ENCODE measurements around the gene CD8B. TPM values are rescaled to one million over a fixed set of nuclear protein-coding genes. Genes with fewer than 3 reads are reported as not detected.

CD8B gene
- total and polyA plus RNA-seq, 2 of the 8 experiments (the other 6 are each of a cell fraction or from before 2014, with no cell fraction given): 0.35 to 0.63 TPM

Other genes with a start within 250 kb of the CD8B start
- 6.0 and 7.4 TPM in 2 replicates for gene RNF103, start 238.0 kb downstream of the CD8B start, total RNA-seq (2021; fragmentation: NEBNext Ultra II Directional; extraction: Animal tissue kit (Norgen Biotek cat#: 25700))
- gene RNF103, start 238.0 kb downstream of the CD8B start, polyA plus RNA-seq (2011; rRNA removed): 2.7 and 3.3 TPM in 2 replicates
- gene RMND5A, start 141.6 kb downstream of the CD8B start, total RNA-seq (2021; fragmentation: NEBNext Ultra II Directional; extraction: Animal tissue kit (Norgen Biotek cat#: 25700)): 59.9 and 66.2 TPM in 2 replicates
- gene RMND5A, start 141.6 kb downstream of the CD8B start, polyA plus RNA-seq (2011; rRNA removed): 21.0 and 22.1 TPM in 2 replicates
- 0.39 and 0.48 TPM in 2 replicates for gene CD8A, start 71.0 kb downstream of the CD8B start, total RNA-seq (2021; fragmentation: NEBNext Ultra II Directional; extraction: Animal tissue kit (Norgen Biotek cat#: 25700))
- 0.14 and 0.20 TPM in 2 replicates for gene CD8A, start 71.0 kb downstream of the CD8B start, polyA plus RNA-seq (2011; rRNA removed)
- 1.9 and 3.1 TPM in 2 replicates for gene RGPD1, start 80.2 kb upstream of the CD8B start, total RNA-seq (2021; fragmentation: NEBNext Ultra II Directional; extraction: Animal tissue kit (Norgen Biotek cat#: 25700))
- gene RGPD1, start 80.2 kb upstream of the CD8B start, polyA plus RNA-seq (2011; rRNA removed): 0.09 and 0.88 TPM in 2 replicates
- 0.54 TPM in 1 of 2 replicates, not detected in the other for gene PLGLB1, start 160.0 kb upstream of the CD8B start, total RNA-seq (2021; fragmentation: NEBNext Ultra II Directional; extraction: Animal tissue kit (Norgen Biotek cat#: 25700))
- 0.14 TPM in 2 replicates for gene PLGLB1, start 160.0 kb upstream of the CD8B start, polyA plus RNA-seq (2011; rRNA removed)

All from H1 (cell line).